ENCODE results near the gene PGGHG. TPM values are rescaled to one million over a fixed set of nuclear protein-coding genes. Genes with fewer than 3 reads are reported as not detected.

The PGGHG gene
- total and polyA plus RNA-seq, 8 donors = 3.5 to 44.0 (median 16.2) TPM

- WGBS, 5 donors = 85 to 95% (median 92%) methylated on average over 8 of the region's 8 CpGs
- H3K36me3 ChIP-seq = peaks cover 35 to 63% (median 62%) of the 10 kb centered on the region in 4 donors
- no peaks in the 10 kb centered on the region for H3K27me3 ChIP-seq
- H3K27ac ChIP-seq = no peak overlapping the region
- DNase-seq = no peak
- H3K9me3 ChIP-seq = no peaks in the 10 kb centered on the region
- no peak for TF ChIP-seq CTCF (IDR thresholded peaks at IDR 0.05)
- TF ChIP-seq POLR2A (IDR thresholded peaks at IDR 0.05) = no peak
- no peak for TF ChIP-seq EP300 (IDR thresholded peaks at IDR 0.05)
- no peak for TF ChIP-seq POLR2AphosphoS5 (IDR thresholded peaks at IDR 0.05)
- no peak overlapping the region for H3K4me3 ChIP-seq
- peaks cover 0 to 6% (median 0%) of the 10 kb centered on the region in 4 donors for H3K4me1 ChIP-seq
- intact Hi-C loops (cut with DNase I; ENCODE audit: low total_unique reads) = no loop called here
Observed at GRCh38 chr11:252666-253065, 36.3 kb upstream of the PGGHG start.

GRCh38 chr11:253160-253885 is 35.6 kb upstream of the PGGHG start:
- H3K27ac ChIP-seq = no peak overlapping the region
- H3K4me3 ChIP-seq = no peak overlapping the region
- no peak for TF ChIP-seq EP300 (IDR thresholded peaks at IDR 0.05)
- no peaks in the 10 kb centered on the region for H3K9me3 ChIP-seq
- H3K27me3 ChIP-seq = peaks cover 0 to 4% (median 0%) of the 10 kb centered on the region in 3 donors
- intact Hi-C loops (cut with DNase I; ENCODE audit: low total_unique reads) = no loop called here
- DNase-seq = no peak
- H3K36me3 ChIP-seq = peaks cover 28 to 57% (median 56%) of the 10 kb centered on the region in 4 donors
- peaks cover 0 to 6% (median 0%) of the 10 kb centered on the region in 4 donors for H3K4me1 ChIP-seq
- WGBS, 5 donors = 66 to 77% (median 73%) methylated on average over 13 of the region's 13 CpGs

- Histone ChIP-seq H3K27ac (no peak overlapping the region), H3K27me3 (peaks cover 0 to 4% (median 0%) of the 10 kb centered on the region in 3 donors), H3K4me3 (no peak overlapping the region), H3K9me3 (no peaks in the 10 kb centered on the region), H3K4me1 (peaks cover 0 to 6% (median 0%) of the 10 kb centered on the region in 4 donors), H3K36me3 (peaks cover 23 to 51% (median 50%) of the 10 kb centered on the region in 4 donors)
- 83 to 93% (median 87%) methylated on average over 5 of the region's 5 CpGs for WGBS, 5 donors
- no peak for TF ChIP-seq POLR2AphosphoS5 (IDR thresholded peaks at IDR 0.05)
- TF ChIP-seq CTCF (IDR thresholded peaks at IDR 0.05) = no peak
- no peak for DNase-seq
- intact Hi-C loops (cut with DNase I; ENCODE audit: low total_unique reads) = no loop called here
Observed at GRCh38 chr11:253886-254270, 35.0 kb upstream of the PGGHG start.

- peaks cover 0 to 6% (median 0%) of the 10 kb centered on the region in 4 donors for H3K4me1 ChIP-seq
- WGBS, 5 donors = 56 to 63% (median 62%) methylated on average over 3 of the region's 3 CpGs
- no peaks in the 10 kb centered on the region for H3K9me3 ChIP-seq
- H3K27ac ChIP-seq = no peak overlapping the region
- H3K36me3 ChIP-seq = peaks cover 19 to 38% (median 37%) of the 10 kb centered on the region in 4 donors
- intact Hi-C loops (cut with DNase I; ENCODE audit: low total_unique reads) = no loop called here
- no peak for DNase-seq
- H3K4me3 ChIP-seq = no peak overlapping the region
- TF ChIP-seq POLR2A (IDR thresholded peaks at IDR 0.05) = no peak
- TF ChIP-seq POLR2AphosphoS5 (IDR thresholded peaks at IDR 0.05) = no peak
- no peak for TF ChIP-seq CTCF (IDR thresholded peaks at IDR 0.05)
- TF ChIP-seq EP300 (IDR thresholded peaks at IDR 0.05) = no peak
- H3K27me3 ChIP-seq = peaks cover 0 to 4% (median 3%) of the 10 kb centered on the region in 3 donors
Observed at GRCh38 chr11:255176-255575, 33.8 kb upstream of the PGGHG start.

GRCh38 chr11:255816-256215 is 33.1 kb upstream of the PGGHG start:
- Histone ChIP-seq H3K36me3 (peaks cover 17 to 32% (median 31%) of the 10 kb centered on the region in 4 donors), H3K27ac (no peak overlapping the region), H3K27me3 (peaks cover 0 to 4% (median 3%) of the 10 kb centered on the region in 3 donors), H3K9me3 (no peaks in the 10 kb centered on the region), H3K4me3 (no peak overlapping the region), H3K4me1 (peaks cover 0 to 2% (median 0%) of the 10 kb centered on the region in 4 donors)
- TF ChIP-seq POLR2AphosphoS5 (IDR thresholded peaks at IDR 0.05) (no peak), POLR2A (IDR thresholded peaks at IDR 0.05) (no peak), EP300 (IDR thresholded peaks at IDR 0.05) (no peak), CTCF (IDR thresholded peaks at IDR 0.05) (no peak)
- DNase-seq = no peak
- WGBS, 5 donors = 85 to 100% (median 96%) methylated on average over 2 of the region's 2 CpGs
- intact Hi-C loops (cut with DNase I; ENCODE audit: low total_unique reads) = no loop called here

Data from stomach (tissue), 9 donors.